Colonic mucosa (tissue), 4 donors: ENCODE measurements around the gene PRXL2B. TPM values are rescaled to one million over a fixed set of nuclear protein-coding genes. Genes with fewer than 3 reads are reported as not detected.

Source experiments
- DNase-seq: peaks from one replicate; pipeline ENCODE4 v3.0.0-alpha.2; 2020
- H3K27ac ChIP-seq: fragments of 200-600 bp; one replicate; pipeline ENCODE4 v1.8.0; 2021
- H3K27me3 ChIP-seq: fragments of 200-600 bp; one replicate; pipeline ENCODE4 v1.8.0; 2021
- H3K36me3 ChIP-seq: fragments of 200-600 bp; one replicate; pipeline ENCODE4 v1.8.0; 2021
- H3K4me1 ChIP-seq: fragments of 200-600 bp; one replicate; pipeline ENCODE4 v1.8.0; 2021; ENCODE audit warnings: mild to moderate bottlenecking
- H3K4me3 ChIP-seq: fragments of 200-600 bp; one replicate; pipeline ENCODE4 v1.8.0; 2021
- H3K9ac ChIP-seq, 2 donors: one replicate each; pipeline ENCODE4 v1.7.0; 2013; ENCODE audit warnings: control low read depth in 2 of 2, low read depth in 2 of 2, low read length in 2 of 2
- H3K9me3 ChIP-seq: fragments of 200-600 bp; one replicate; pipeline ENCODE4 v1.8.0; 2021
- intact Hi-C: fragments of 100-400 bp; cut with DNase I; formaldehyde crosslinking; loops from one replicate; pipeline ENCODE4 v1.14.1; 2022
- total RNA-seq, 2 donors: library from RNA; stranded (reverse); fragmentation: NEBNext Ultra II Directional in 1 of 2; extraction: Animal tissue kit (Norgen Biotek cat#: 25700) in 1 of 2; gene quantifications; one replicate each; pipeline ENCODE4 v1.2.1, GENCODE V29; 2021
- TF ChIP-seq, protein P1 (sequence below): fragments of 200-600 bp; IDR thresholded peaks from one replicate; pipeline ENCODE4 v1.8.0; 2022; ENCODE audit warnings: antibody characterized with exemption, mild to moderate bottlenecking
- donor health status: healthy.
- donor health status: DM: no; HTN: no; CAD: no.
- donor health status: DM: no; HTN: no; CAD: no.

Gene PRXL2B
- total RNA-seq, 2 donors from 2014 or later, result 105 to 120 TPM

DNA sequence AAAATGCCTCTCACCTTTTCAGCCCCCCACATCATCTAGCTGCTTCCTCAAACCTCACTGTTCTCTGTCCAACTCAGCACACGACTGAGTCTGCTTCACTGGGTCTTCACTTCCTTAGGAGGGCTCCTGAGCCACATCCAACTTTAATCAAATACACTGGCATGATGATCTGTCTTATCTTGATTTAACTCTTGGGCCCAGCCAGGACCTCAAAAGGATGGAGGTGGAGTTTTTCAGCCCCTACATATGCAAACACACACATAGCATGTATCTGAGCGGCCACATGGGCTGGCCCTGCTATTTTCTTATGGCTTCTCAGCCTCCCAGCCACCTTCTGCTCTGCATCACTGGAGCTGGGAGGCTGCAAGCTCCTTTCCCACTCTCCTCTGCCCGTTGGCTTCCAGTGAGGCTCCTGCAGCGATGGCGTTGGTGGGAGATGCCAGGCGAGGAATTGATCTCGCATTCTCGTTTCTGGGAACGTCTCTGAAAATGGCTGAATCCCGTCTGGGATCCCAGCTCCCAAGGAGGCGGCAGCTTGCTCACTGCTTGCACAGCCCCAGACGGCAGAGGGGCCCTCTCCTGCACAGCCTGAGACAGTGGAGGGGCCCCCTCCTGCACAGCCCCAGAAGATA, 1.8 kb upstream of the PRXL2B start:
- Histone ChIP-seq H3K4me3 (peak overlapping the region; percentile 88), H3K27me3 (no peaks in the 10 kb centered on the region), H3K27ac (peak overlapping the region; percentile 98), H3K9me3 (no peaks in the 10 kb centered on the region), H3K36me3 (no peaks in the 10 kb centered on the region), H3K4me1 (peaks cover 12% of the 10 kb centered on the region), H3K9ac (peak overlapping the region; percentile 96 to 97)
- TF ChIP-seq, protein P1, sequence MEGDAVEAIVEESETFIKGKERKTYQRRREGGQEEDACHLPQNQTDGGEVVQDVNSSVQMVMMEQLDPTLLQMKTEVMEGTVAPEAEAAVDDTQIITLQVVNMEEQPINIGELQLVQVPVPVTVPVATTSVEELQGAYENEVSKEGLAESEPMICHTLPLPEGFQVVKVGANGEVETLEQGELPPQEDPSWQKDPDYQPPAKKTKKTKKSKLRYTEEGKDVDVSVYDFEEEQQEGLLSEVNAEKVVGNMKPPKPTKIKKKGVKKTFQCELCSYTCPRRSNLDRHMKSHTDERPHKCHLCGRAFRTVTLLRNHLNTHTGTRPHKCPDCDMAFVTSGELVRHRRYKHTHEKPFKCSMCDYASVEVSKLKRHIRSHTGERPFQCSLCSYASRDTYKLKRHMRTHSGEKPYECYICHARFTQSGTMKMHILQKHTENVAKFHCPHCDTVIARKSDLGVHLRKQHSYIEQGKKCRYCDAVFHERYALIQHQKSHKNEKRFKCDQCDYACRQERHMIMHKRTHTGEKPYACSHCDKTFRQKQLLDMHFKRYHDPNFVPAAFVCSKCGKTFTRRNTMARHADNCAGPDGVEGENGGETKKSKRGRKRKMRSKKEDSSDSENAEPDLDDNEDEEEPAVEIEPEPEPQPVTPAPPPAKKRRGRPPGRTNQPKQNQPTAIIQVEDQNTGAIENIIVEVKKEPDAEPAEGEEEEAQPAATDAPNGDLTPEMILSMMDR, result no peak
- no peak for DNase-seq
- intact Hi-C loops, result no loop called here

DNA sequence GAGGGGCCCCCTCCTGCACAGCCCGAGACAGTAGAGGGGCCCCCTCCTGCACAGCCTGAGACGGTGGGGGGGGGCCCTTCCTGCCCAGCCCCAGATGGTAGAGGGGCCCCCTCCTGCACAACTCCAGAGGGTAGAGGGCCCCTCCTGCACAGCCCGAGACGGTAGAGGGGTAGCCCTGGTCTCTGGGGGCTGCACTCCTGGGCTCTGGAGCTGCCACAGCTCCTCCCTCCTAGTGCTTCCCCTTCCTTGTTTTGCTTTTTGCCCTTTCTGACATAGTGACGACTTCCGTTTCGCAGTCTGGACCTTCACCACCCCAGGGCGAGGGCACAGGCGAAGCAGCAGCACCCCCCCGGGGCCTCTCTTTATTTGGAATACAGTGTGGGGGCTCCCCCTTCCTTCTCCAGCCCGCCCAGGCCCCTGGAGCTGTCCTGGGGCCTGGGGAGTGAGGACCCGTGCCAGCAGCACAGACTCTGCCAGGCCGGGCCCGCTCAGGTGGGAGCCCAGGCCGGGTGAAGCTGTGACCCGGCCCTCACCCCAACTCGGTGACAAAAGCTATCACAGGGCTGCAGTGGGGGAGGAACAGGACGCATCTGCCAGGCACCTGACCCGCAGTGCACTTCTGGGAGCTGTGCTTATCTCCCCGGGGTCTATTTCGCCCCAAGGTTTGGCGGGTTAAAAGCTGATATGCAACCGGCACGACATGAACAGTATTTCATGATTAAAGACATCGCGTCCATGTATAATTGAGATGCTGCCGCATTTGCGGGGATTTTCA, 1.1 kb upstream of the PRXL2B start:
- H3K36me3 ChIP-seq, result no peaks in the 10 kb centered on the region
- no peaks in the 10 kb centered on the region for H3K27me3 ChIP-seq
- intact Hi-C loops, result no loop called here
- no peaks in the 10 kb centered on the region for H3K9me3 ChIP-seq
- H3K9ac ChIP-seq, result peak overlapping the region; percentile 96 to 97
- peak overlapping the region; percentile 88 for H3K4me3 ChIP-seq
- H3K4me1 ChIP-seq, result peaks cover 12% of the 10 kb centered on the region
- DNase-seq, result peak; percentile 83
- TF ChIP-seq, protein P1, result no peak
- H3K27ac ChIP-seq, result peak overlapping the region; percentile 98

GRCh38 chr1:2587071-2587859, 688 bp downstream of the PRXL2B start:
- Histone ChIP-seq H3K27ac (peak overlapping the region; percentile 98), H3K4me1 (peaks cover 12% of the 10 kb centered on the region)
- peak; percentile 53 for DNase-seq

GRCh38 chr1:2587860-2588571, 1.4 kb downstream of the PRXL2B start:
- TF ChIP-seq, protein P1, result no peak
- H3K4me1 ChIP-seq, result peaks cover 12% of the 10 kb centered on the region
- H3K36me3 ChIP-seq, result no peaks in the 10 kb centered on the region
- no peak overlapping the region for H3K27ac ChIP-seq
- no peaks in the 10 kb centered on the region for H3K27me3 ChIP-seq
- H3K9me3 ChIP-seq, result no peaks in the 10 kb centered on the region
- peak overlapping the region; percentile 88 for H3K4me3 ChIP-seq
- no peak for DNase-seq
- peak overlapping the region; percentile 86 for H3K9ac ChIP-seq
- intact Hi-C loops, result no loop called here

More at GRCh38 chr1:2587071-2587859, 688 bp downstream of the PRXL2B start:
- Histone ChIP-seq H3K27me3 (no peaks in the 10 kb centered on the region), H3K9ac (peak overlapping the region; percentile 86), H3K36me3 (no peaks in the 10 kb centered on the region), H3K4me3 (peak overlapping the region; percentile 88), H3K9me3 (no peaks in the 10 kb centered on the region)
- intact Hi-C loops, result no loop called here
- TF ChIP-seq, protein P1, result no peak
